Calu3 (cell line): ENCODE data around the gene TMEM176B. TPM values are rescaled to one million over a fixed set of nuclear protein-coding genes. Genes with fewer than 3 reads are reported as not detected.

Source experiments
- BruUV-seq: library from RNA; stranded (reverse); fragments of 400-500 nt; replicated peaks from 2 replicates; lab custom pipeline; 2021; lab: Mats Ljungman, UMichigan
- CTCF ChIA-PET: fragments of 300-600 bp; sonication (Branson Sonifier 250); formaldehyde crosslinking; loops from one replicate; lab custom pipeline; 2022; ENCODE audit warnings: antibody characterized with exemption; lab: Charles Lee
- DNase-seq: peaks from one replicate; pipeline ENCODE4 v3.0.0; 2022
- H3K27ac Mint-ChIP-seq: one replicate; pipeline ENCODE4 v1.8.0; 2022; ENCODE audit warnings: mixed read lengths; ENCODE audit not compliant: unreplicated experiment
- H3K27me3 Mint-ChIP-seq: one replicate; pipeline ENCODE4 v1.8.0; 2022; ENCODE audit warnings: mixed read lengths; ENCODE audit not compliant: unreplicated experiment
- H3K36me3 Mint-ChIP-seq: one replicate; pipeline ENCODE4 v1.8.0; 2022; ENCODE audit warnings: mild to moderate bottlenecking, moderate library complexity, mixed read lengths; ENCODE audit not compliant: insufficient read depth, unreplicated experiment
- H3K4me1 Mint-ChIP-seq: one replicate; pipeline ENCODE4 v1.8.0; 2022; ENCODE audit warnings: mild to moderate bottlenecking, low read depth, mixed read lengths; ENCODE audit not compliant: unreplicated experiment
- H3K4me3 Mint-ChIP-seq: one replicate; pipeline ENCODE4 v1.8.0; 2022; ENCODE audit warnings: mild to moderate bottlenecking, low read depth, moderate library complexity, mixed read lengths; ENCODE audit not compliant: unreplicated experiment
- H3K9me3 Mint-ChIP-seq: one replicate; pipeline ENCODE4 v1.8.0; 2022; ENCODE audit warnings: low read depth, mixed read lengths; ENCODE audit not compliant: unreplicated experiment
- CTCF ChIP-seq: fragments of 200-600 bp; IDR thresholded peaks from one replicate; pipeline ENCODE4 v1.8.0; 2022; ENCODE audit warnings: antibody characterized with exemption; ENCODE audit not compliant: unreplicated experiment
- intact Hi-C: fragments of 100-400 bp; cut with micrococcal nuclease; formaldehyde crosslinking; loops from one replicate; pipeline ENCODE4 v1.10.0; 2022; ENCODE audit not compliant: unreplicated experiment
- total RNA-seq: library from RNA; stranded (reverse); gene quantifications from 2 replicates; pipeline ENCODE4 v1.2.3, GENCODE V29; 2022

TMEM176B gene
- total RNA-seq, 1 experiment from 2014 or later = 3.1 TPM

GRCh38 chr7:150806863-150807262 lies 6.7 kb upstream of the TMEM176B start:
- BruUV-seq = no TSS peak
- DNase-seq = no peak
- Mint-ChIP-seq H3K9me3 (peaks cover 3% of the 10 kb centered on the region), H3K4me3 (no peak overlapping the region), H3K27ac (no peak overlapping the region), H3K36me3 (no peaks in the 10 kb centered on the region), H3K4me1 (peaks cover 7% of the 10 kb centered on the region), H3K27me3 (peaks cover 42% of the 10 kb centered on the region)
- TF ChIP-seq CTCF = no peak
- CTCF ChIA-PET = no interaction called here
- intact Hi-C loops = no loop called here

- H3K9me3 Mint-ChIP-seq = peaks cover 3% of the 10 kb centered on the region
- DNase-seq = no peak
- H3K27ac Mint-ChIP-seq = no peak overlapping the region
- peaks cover 7% of the 10 kb centered on the region for H3K4me1 Mint-ChIP-seq
- BruUV-seq = no TSS peak
- no peak for TF ChIP-seq CTCF
- H3K4me3 Mint-ChIP-seq = no peak overlapping the region
- H3K36me3 Mint-ChIP-seq = no peaks in the 10 kb centered on the region
- CTCF ChIA-PET = no interaction called here
- peaks cover 46% of the 10 kb centered on the region for H3K27me3 Mint-ChIP-seq
- intact Hi-C loops = no loop called here
Observed at GRCh38 chr7:150806454-150806853, 6.3 kb upstream of the TMEM176B start.

GRCh38 chr7:150805864-150806263 lies 5.7 kb upstream of the TMEM176B start:
- no peak overlapping the region for H3K27ac Mint-ChIP-seq
- no peaks in the 10 kb centered on the region for H3K36me3 Mint-ChIP-seq
- peaks cover 48% of the 10 kb centered on the region for H3K27me3 Mint-ChIP-seq
- H3K4me1 Mint-ChIP-seq = peaks cover 7% of the 10 kb centered on the region
- DNase-seq = no peak
- CTCF ChIA-PET = no interaction called here
- BruUV-seq = no TSS peak
- TF ChIP-seq CTCF = no peak
- H3K4me3 Mint-ChIP-seq = no peak overlapping the region
- intact Hi-C loops = no loop called here
- peaks cover 3% of the 10 kb centered on the region for H3K9me3 Mint-ChIP-seq

GRCh38 chr7:150804802-150805201 lies 4.6 kb upstream of the TMEM176B start:
- CTCF ChIA-PET = no interaction called here
- BruUV-seq = no TSS peak
- intact Hi-C loops = no loop called here
- Mint-ChIP-seq H3K4me3 (no peak overlapping the region), H3K36me3 (no peaks in the 10 kb centered on the region), H3K27me3 (peaks cover 48% of the 10 kb centered on the region), H3K4me1 (peaks cover 7% of the 10 kb centered on the region), H3K9me3 (peaks cover 3% of the 10 kb centered on the region), H3K27ac (no peak overlapping the region)
- no peak for DNase-seq
- no peak for TF ChIP-seq CTCF
